ENCODE data around the gene NOTCH2.
"Not testable (repeated sequence)": the region's sequence is repeated elsewhere in the genome, so short reads cannot be mapped to it uniquely, and the experiment has no call there.

Gene NOTCH2

DNA sequence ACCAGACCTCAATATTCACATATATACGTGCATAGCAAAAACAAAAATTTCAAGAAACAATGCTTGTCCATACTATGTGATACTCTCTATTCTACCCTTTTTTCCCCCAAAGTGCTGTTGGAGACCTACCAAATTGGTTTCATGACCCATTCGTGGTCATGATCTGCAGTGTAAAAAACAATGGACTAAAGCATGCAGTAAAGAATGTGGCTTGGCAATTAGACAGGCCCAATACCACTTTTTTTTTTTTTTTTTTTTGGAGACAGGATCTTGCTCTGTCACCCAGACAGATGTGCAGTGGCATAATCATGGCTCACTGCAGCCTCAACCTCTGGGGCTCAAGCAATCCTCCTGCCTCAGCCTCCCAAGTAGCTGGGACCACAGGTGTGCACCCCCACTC, 21.3 kb downstream of the NOTCH2 start:
- not testable (repeated sequence) for DNase-seq

DNA sequence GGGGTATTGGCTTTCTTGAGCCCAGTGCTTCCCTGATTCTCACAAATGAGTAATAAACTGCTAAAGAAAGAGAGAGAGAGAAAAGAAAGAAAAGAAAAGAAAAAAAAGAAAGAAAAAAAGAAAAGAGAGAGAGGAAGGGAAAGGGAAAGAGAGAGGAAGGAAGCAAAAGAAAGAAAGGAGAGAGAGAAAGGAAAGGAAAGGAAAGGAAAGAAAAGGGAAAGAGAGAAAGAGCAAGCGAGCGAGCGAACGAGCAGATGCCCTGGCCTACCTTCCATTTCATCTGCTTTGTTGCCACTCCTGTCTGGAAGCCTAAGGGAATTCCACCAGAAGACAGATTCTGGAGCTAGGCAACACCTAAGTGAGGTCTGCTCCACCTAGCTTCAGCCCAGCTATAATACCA, 27.7 kb downstream of the NOTCH2 start:
- DNase-seq = not testable (repeated sequence)

DNA sequence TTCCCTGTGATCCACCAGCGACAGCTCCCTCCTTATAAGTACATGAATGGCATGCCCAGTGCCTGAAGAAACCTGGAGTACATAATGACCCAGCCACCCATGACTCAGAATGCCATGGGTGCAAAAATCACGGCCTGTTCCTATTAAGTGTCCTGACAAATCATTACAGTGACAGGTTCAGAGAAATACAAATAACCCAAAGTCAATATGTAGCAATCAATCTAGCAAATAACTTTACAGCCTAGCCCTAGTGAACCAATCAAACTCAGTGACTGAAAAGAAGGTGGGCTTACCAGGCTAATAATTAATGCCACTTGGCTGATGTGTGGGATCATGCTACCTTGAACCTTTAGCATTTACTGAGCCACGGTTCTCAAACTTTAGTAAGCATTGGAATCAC, 37.2 kb downstream of the NOTCH2 start:
- not testable (repeated sequence) for DNase-seq

DNA sequence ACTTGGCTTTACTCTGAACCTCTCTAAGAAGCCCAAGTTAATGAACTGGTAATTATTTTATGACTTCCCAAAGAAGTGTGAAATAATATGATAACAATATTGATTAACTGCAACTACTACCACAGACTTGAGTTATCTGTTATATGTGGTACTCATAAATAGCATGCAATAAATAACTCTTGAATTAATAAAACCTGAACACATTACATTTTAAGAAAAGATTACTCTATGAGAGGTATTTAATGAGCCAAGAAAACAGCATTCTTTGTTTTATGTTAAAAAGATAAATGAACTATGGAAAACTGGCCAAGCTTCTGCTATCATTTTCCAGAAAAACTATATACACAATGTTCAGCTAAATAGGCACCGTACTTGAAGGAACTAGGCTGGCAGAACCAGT, 45.7 kb downstream of the NOTCH2 start:
- DNase-seq = not testable (repeated sequence)

DNA sequence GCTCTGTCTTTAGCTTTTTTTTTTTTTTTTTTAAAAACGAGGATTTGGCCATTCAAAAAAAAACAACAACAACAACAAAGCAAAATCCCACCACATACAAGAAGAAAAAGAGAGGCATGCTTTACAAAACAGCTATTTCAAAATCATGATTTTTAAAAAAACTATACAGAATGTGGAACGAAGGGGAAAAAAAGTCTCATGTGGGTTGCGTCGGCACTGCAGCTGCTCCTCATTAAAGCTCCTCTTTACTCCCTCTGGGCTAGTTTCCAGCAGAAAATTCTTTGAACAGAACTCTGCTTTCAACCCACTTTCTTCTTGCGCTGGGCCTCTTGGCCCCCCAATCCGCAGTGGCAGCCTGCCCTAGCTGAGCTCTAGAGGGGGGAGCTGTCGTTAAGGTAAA, 54.5 kb downstream of the NOTCH2 start:
- DNase-seq = not testable (repeated sequence)

DNA sequence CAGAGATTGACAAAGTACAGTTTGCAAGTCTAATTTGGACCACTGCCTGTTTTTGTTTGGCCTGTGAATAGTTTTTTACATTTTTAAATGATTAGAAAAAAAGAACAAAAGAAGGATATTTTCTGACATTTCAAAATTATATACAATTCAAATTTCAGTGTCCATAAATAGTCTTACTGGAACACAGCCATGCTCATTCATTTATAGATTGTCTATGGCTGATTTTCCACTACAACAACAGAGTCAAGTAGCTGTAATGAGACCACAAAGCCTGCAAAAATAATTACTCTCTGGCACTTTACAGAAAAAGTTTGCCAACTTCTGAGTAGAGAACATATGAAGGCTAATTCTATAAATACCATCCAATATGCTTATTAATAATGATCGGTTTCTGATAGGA, 61.1 kb downstream of the NOTCH2 start:
- DNase-seq = not testable (repeated sequence)

DNA sequence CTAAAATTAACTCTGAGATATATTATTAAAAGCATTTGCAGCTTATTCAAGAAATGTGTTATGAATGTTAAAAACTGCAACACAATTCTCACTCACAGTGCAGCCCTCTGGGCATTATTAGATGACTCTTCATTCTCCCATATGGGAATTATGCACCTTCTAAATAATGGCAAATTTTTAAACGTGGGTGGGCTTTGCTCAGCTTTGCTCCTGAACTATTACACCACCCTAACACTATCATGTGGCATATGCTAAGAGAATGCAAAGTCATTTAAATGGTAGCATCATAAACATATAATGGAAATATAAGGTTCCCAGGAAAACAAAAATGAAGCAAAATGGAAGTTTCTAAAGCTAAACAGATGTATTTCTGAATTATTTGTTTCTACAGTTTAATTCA, 61.6 kb downstream of the NOTCH2 start:
- not testable (repeated sequence) for DNase-seq

DNA sequence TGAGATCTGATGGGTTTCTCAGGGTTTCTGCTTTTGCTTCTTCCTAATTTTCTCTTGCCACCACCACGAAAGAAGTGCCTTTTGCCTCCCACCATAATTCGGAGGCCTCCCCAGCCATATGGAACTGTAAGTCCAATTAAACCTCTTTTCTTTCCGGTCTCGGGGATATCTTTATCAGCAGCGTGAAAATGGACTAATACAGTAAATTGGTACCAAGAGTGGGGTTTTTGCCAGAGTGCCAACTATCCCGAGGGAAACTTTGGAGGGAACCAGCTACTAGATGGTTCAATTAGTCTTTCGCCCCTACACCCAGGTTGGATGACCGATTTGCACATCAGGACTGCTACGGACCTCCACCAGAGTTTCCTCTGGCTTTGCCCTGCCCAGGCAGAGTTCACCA, 68.4 kb downstream of the NOTCH2 start:
- not testable (repeated sequence) for DNase-seq

DNA sequence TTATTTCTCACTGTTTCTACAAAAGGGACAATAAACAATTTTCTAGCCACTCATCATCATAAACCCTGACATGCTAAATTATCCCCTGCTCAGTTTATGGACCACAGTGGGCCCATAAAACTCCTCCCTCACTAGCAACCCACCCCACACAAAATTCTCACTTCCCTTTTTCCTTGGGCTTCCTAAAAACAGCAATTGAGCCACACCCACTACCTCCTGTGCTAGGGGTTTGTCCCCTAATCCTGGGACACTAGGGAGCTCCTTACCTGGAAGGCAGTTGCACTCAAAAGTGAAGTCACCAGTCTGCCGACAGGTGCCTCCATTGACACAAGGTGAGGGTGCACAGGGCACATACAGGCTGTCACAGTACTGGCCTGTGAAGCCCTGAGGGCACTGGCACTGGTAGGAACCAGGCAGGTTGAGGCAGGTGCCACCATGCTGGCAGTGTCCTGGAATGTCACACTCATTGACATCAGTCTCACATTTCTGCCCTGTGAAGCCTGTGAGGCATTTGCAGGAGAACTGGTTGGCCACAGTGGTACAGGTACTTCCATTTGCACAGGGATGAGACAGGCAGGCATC, 72.6 kb downstream of the NOTCH2 start:
- DNase-seq = not testable (repeated sequence)

DNA sequence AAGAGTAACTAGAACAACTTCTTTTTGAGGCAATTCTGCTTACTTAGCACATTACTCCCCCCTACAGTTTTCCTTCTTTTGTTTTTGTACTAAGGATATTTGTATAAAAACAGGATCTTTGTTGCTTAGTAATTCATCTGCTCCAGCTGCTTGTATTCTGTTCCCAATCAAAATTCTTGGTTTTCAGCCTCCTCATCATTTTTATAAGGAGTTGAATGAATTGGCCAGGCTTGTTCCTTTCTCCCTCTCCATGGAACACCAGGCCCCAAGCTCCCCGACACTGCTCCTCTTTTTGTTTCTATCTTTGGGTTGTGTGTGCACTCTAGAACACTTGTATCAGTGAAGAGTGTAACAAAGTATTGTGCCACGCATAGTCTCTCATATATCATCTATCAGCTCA, 73.5 kb downstream of the NOTCH2 start:
- not testable (repeated sequence) for DNase-seq

DNA sequence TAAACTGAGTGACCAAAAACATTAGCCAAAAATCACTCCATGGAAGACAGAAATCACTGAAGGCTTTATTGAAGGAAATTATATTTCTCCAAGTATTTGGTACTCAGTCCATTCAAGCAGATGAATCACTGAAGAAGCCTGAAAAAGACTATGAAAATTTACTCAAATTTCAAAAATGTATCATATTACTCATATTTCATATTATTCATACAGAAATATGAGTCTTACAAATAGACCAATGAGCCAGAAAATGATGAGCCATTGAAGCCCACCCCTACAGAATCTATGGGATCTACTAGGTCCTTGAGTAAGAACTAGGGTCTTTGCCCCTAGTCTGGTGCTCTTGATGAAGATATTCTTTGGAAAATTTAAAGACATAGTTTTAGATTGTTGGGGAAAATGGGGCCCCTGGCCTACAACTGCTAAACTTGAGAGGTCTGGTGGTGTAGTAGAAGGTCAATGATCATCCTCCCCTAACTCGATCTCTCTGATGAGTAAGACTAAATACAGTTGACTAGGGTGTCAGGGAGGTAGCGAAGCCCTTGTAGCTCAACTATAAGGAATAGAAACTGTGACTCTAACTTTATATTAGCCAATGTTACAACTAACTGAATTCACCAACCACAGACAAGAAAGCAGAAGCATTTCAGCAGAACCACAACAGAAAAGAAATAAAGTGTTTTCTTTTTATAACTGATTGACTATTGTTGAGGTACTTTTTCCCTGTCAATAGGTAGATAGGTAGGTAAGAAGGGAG, 81.0 kb downstream of the NOTCH2 start:
- peak; percentile 36 for DNase-seq

DNA sequence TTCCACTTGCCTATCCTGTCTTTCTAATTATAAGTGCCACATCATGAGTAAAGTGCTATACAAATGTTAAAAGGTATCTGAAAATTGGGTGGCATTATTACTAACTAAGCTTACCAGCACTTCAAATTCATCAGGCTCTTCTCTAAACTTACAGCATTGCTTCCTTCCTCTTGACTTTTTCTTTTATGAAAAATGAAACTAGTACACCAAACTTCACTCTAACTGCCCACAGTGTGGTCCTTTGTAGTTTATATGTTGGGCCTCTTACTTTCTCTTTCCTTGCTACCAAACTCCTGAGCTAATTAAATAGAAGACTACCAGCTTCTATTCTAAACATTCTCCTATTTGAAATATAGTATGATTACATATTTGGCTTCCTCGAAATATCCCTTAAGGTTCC, 81.8 kb downstream of the NOTCH2 start:
- no peak for DNase-seq

DNA sequence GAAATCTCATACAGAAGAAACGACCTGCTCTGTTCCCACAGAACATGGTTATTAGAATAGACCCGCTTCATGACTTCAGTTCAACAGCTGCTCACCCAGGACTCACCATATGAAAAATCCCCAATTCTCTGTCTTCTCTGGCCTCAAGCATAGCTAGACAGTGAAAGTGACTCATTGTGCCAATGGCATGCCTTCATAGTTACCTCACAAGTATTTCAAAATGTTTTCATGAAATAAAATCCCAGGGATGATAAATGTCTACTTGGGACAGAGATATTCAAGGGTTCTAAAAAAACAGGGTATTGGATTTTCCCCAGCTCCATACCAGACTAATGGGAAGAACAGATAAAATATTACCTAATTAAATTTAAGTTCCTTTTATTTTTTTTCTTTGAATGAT, 82.3 kb downstream of the NOTCH2 start:
- no peak for DNase-seq

DNA sequence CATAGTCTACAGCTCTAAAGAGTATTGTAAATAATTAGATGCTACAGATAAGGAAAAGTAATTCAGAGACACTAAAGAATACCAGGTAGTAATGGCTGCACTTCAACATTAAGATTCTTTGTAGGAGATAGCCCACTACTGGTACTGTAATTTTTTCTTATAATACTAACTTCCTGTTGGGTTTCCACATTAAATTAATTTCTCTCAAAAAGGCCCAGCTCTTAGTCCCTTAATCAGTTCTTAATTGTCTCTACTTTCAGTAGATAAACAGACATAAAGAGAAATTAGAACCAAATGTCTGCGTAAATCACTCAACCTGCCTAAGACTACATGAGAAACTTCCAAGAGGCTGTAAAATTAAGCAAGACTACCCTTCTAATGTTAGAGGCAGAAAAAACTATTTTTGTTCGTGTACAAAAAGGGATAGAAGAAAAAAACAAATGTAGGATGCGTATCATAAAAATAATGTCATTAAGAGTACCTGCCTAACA, 83.4 kb downstream of the NOTCH2 start:
- DNase-seq = no peak

DNA sequence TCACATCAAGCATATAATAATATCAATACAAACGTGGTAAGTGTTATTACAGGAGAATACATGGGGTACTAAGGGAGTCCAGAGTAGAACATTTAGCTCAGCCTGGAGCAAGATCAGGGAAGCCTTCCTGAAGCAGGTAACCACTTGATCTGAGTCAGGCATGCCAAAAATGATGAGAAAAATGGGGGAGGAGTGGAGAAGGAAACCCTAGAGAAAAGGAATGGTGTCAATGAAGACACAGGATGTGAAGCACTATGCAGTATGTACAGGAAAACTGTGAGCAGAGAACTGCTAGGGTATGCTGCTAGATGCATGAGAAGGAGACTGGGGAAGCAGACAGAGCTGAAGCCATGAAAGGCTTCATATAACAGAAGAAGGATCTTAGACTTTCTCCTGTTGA, 84.7 kb downstream of the NOTCH2 start:
- no peak for DNase-seq

DNA sequence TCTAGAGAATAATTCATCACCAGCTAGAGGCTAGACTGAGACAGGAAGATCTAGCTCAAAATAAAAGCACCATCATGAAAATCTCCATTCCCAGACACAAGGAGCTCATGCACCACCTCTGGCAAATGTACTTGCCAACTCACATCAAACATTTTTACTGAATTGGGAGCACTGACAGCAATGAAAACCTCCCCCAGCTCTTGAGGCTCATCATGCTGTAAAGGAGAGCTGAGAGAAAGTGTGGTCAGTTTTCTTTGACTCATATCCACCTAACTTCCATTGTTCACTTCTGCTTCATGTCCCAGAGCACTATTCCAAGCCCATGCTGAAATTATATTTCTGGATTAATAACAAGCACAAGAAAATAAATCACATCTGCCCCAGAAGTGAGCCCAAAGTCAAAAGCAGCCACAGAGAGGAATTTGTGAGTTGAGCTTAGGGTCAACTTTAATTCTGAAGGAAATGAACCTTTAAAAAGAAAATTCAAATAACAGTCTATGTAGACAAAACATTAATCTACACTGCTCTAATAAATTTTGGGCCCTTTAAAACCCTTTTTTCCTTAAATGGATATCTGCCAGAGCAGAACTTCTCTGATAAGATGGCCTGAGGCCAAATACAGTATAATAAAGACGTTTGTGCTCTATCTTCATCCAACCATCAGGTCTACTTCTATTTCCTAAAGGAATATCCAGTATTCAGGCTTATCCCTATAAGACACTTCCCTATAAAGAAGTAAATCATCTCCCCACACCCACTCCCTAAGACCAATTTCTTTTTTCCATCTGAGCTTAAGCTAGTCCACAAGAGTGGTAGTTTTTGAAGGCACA, 87.3 kb downstream of the NOTCH2 start:
- DNase-seq = no peak

DNA sequence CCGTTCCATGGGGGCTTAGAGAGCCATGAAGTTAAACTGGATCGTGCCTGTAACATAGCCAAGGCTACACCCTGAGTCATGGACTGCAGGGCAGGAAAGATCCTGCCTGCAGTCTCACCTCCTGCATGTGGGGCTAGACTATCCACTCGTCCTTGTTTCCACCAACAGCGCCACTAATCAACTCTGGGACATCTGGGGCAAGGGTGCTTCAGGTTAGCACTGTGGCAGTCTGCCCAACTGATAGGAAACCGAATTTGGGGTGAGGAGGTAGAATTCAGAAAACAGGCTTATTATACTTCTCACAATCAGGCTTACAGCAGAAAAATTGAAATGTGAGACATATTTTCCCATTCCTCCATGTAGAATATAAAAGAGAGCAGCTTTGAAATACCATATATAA, 88.0 kb downstream of the NOTCH2 start:
- DNase-seq = no peak

DNA sequence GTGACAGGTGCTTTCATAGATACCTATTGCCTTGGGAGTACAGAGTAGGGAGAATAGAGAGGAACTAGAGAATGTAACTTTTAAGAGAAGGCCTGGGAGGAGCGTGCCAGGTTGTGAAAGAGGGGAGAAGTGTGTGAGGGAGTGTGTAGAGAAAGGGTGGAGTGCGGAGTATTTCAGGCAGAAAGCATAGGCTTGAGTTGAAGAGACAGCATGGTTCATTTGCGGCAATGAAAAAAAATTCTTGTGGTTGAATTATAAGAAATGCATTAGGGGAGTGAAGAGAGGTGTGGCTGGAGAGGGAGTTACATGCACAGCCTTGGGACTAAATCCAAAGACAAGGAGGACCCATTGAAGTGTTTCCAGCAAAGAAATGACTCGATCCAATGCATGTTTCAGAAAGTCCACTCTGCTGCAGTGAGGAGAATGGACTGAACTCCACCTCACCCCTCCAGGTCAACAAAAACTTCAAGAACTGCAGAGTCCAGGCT, 91.4 kb downstream of the NOTCH2 start:
- no peak for DNase-seq

DNA sequence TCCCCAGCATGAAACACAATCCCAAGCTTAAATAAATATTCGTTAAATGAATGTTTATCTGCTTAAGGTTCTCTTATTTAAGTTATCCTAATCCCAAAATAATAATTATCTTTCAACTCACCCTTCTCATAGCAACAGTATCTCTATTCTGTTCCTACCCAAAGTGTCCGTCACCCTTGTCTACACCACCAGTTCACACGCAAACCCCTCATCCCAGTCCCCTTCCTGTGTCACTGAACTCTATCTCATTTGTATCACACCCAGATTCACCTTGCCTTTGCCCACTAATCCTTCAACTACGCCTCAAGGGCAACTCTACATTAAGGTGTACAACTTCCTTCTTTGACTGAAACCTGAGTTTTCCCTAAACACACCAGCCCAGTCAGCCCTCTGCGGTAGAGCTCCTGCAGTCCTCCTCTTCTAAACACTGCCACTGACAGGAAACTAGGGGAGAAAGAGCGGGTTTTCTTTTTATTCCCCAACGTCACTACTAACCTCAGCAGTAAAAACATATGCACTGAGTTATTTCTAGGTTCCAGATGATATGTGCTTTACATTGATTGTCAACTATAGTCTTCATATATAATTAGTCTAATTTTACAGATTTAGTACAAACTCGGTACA, 92.2 kb downstream of the NOTCH2 start:
- DNase-seq = not testable (repeated sequence)

DNA sequence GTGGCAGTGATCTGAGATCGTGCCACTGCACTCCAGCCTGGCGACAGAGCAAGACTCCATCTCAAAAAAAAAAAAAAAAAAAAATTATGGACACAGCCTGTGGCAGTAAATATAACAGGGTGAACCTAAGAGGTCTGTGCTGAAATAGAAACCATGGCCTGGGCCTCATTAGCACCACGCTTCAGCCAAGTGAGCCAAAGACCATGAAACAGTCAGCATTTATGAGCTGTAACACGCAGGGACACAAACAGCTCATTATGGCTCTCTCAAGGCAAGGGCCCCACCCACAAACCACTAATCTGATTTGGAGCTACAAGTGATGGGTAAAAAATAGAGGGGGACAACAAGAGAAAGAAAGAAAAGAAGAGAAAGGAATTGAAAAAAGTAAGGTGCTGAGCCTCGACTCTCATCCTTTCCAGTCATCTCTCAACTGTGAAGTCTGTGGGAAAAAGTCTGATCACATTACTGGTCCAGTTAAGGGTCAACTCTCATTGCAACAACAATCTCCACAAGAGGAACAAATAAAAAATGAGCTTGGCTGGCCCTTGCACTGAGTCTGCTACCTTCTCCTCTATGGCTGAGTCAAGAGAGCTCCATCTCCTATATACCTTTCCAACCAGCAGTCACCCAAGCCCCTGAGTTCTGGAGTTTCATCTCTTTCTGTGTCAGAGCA, 93.7 kb downstream of the NOTCH2 start:
- not testable (repeated sequence) for DNase-seq

DNA sequence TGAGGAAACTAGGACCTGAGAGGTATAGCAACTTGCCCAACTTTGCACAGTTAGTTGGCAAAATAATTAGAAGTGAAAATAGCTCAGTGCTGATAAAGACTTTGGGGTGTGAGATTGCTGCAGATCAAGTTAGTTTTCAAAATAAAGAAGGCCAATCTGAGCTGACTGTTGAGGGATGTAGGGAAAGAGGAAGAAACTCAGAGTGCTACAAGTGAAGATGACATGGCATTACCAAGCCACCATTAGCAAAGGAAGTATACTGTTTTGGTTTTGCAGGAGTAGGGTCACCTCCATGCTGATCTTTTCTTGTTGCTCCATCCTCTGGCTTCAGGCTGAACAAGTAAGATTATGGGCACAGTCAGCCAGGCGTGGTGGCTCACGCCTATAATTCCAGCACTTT, 94.5 kb downstream of the NOTCH2 start:
- no peak for DNase-seq

DNA sequence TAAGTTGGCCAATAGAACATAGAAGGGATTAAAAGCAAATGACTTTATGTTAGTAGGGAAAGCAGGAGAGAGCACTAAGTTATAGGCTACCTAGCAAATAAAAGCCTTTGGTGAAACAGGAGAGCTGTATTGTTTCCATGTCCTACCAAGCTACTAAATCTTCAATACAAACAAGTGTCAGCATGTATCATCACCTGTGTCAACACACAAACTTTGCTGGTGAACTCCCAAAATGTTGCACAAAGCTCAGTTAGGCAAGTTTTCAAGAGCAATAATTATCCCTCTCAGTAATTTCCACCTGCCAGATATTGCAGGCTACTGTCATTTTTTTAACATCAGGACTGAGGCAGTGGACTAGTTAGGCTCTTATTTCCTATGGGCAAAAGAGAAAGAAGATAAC, 95.4 kb downstream of the NOTCH2 start:
- no peak for DNase-seq

All from SIG-M5 (cell line).